GM18526 (cell line): ENCODE measurements around the gene DHX8.

ENCODE experiments used
- POLR2A ChIP-seq: IDR thresholded peaks from 3 replicates; pipeline ENCODE4 v1.6.1; 2011; ENCODE audit not compliant: insufficient read length; ENCODE audit errors: extremely low read depth

DHX8 gene

DNA sequence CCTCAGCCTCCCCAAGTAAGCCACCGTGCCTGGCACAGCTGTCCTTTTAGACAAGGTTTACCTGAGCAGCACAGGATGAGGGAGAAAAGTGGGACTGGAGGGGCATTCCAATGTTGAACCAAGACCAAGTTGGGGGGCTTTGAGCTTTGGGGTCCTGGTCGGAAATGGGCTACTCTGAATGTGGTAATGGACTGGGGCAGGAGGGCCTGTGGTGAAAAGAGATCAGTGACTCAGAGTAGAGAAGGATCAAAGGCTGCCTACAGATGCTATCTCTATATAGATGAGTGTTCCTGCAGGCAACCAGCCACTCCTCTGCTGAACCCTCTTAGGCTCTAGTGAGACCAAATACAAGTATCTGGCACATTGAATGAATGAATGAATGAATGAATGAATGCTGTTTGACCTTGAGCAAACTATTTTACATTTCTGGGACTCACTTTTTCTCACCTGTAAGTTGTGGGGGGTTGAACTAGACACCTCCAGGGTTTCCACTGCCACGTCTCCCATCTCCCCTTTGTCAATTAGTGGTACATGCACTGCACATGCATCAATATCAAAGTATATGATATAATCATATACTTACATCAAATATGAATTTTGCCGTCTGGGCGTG is 88.7 kb downstream of the DHX8 start:
- TF ChIP-seq POLR2A, result no peak

- no peak for TF ChIP-seq POLR2A
These were observed 90.0 kb downstream of the DHX8 start for GRCh38 chr17:43573579-43574321.

DNA sequence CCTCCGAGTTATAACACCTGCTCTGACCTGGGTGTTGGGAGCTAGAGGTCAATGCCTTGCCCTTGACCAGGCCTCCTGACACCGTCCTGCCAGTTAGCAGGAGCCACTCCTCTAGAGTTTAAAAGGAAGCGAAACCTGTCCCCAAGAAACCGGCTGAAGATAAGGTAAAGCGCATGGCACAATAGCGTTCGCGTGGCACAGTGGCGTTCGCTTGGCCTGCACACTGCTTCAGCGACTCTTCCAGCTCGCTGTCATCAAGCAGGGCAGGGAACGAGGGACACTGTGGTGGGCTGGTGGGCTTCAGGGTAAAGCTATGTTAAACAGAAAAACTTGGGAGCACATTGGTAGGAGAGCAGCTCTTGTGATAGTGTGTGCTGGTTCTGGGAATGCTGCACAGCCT is 90.6 kb downstream of the DHX8 start:
- TF ChIP-seq POLR2A, result no peak

- no peak for TF ChIP-seq POLR2A
These were observed 91.2 kb downstream of the DHX8 start for GRCh38 chr17:43574896-43575525.
